Neural cell (in vitro differentiated cells): ENCODE results near the gene PSME3IP1. TPM values are rescaled to one million over a fixed set of nuclear protein-coding genes. Genes with fewer than 3 reads are reported as not detected.
"Not testable (repeated sequence)": the region's sequence is repeated elsewhere in the genome, so short reads cannot be mapped to it uniquely, and the experiment has no call there.

Experiments used
- H2AFZ ChIP-seq: fragments of 200-600, 300-800 bp; sonication (generic), shearing (Covaris generic); 2 replicates; pipeline ENCODE4 v1.6.0; 2014; ENCODE audit warnings: low read depth, mild to moderate bottlenecking, antibody characterized with exemption, low read length, moderate library complexity
- H3F3A ChIP-seq: fragments of 200-600 bp; shearing (Covaris generic); 2 replicates; pipeline ENCODE4 v1.6.1; 2016; ENCODE audit warnings: mild to moderate bottlenecking, moderate library complexity, mixed read lengths, antibody characterized with exemption, low read length; ENCODE audit not compliant: insufficient read depth, poor library complexity, severe bottlenecking
- H3K27ac ChIP-seq: fragments of 200-600, 300-800 bp; sonication (generic), shearing (Covaris generic); 2 replicates; pipeline ENCODE4 v1.5.1; 2014; ENCODE audit warnings: mild to moderate bottlenecking, low read length, moderate library complexity
- H3K27me3 ChIP-seq: fragments of 300-800, 200-600 bp; sonication (generic), shearing (Covaris generic); 2 replicates; pipeline ENCODE4 v1.6.0; 2014; ENCODE audit warnings: mild to moderate bottlenecking, low read depth, low read length, moderate library complexity; ENCODE audit not compliant: insufficient read depth
- H3K36me3 ChIP-seq: fragments of 300-800, 200-600 bp; sonication (generic), shearing (Covaris generic); 2 replicates; pipeline ENCODE4 v1.5.1; 2014; ENCODE audit warnings: mild to moderate bottlenecking, antibody characterized with exemption, low read length, moderate library complexity; ENCODE audit not compliant: insufficient read depth
- H3K4me2 ChIP-seq: fragments of 300-800, 200-600 bp; sonication (generic), shearing (Covaris generic); 2 replicates; pipeline ENCODE4 v1.6.0; 2014; ENCODE audit warnings: mild to moderate bottlenecking, low read length
- H3K4me3 ChIP-seq: fragments of 300-800, 200-600 bp; sonication (generic), shearing (Covaris generic); 2 replicates; pipeline ENCODE4 v1.5.1; 2014; ENCODE audit warnings: mild to moderate bottlenecking, low read length, moderate library complexity
- H3K79me2 ChIP-seq: fragments of 200-600 bp; shearing (Covaris generic); replicated peaks from 2 replicates; pipeline ENCODE4 v1.6.0; 2014; ENCODE audit warnings: mild to moderate bottlenecking, low read length, moderate library complexity; ENCODE audit not compliant: insufficient read depth
- H3K9ac ChIP-seq: fragments of 300-800, 200-600 bp; sonication (generic), shearing (Covaris generic); 2 replicates; pipeline ENCODE4 v1.6.1; 2016; ENCODE audit warnings: mild to moderate bottlenecking, low read length, mixed read lengths
- H3K9me2 ChIP-seq: fragments of 200-600 bp; shearing (Covaris generic); 2 replicates; pipeline ENCODE4 v1.6.1; 2016; ENCODE audit warnings: mild to moderate bottlenecking, low read length, mixed read lengths; ENCODE audit not compliant: insufficient read depth
- H3K9me3 ChIP-seq: fragments of 200-600, 300-800 bp; sonication (generic), shearing (Covaris generic); 2 replicates; pipeline ENCODE4 v1.6.1; 2016; ENCODE audit warnings: mild to moderate bottlenecking, mixed run types, low read length, moderate library complexity, mixed read lengths
- H4K20me1 ChIP-seq: fragments of 200-600 bp; shearing (Covaris generic); 2 replicates; pipeline ENCODE4 v1.6.1; 2016; ENCODE audit warnings: mild to moderate bottlenecking, mixed run types; ENCODE audit not compliant: insufficient read depth
- CTCF ChIP-seq: fragments of 450-650 bp; IDR thresholded peaks from 2 replicates; pipeline ENCODE4 v1.5.1; 2014; ENCODE audit warnings: antibody characterized with exemption, mild to moderate bottlenecking, moderate library complexity; ENCODE audit not compliant: poor library complexity, severe bottlenecking
- EP300 ChIP-seq: fragments of 450-650 bp; conservative IDR thresholded peaks from 2 replicates; pipeline ENCODE4 v1.6.1; 2014; ENCODE audit warnings: antibody characterized with exemption, mild to moderate bottlenecking, moderate library complexity; ENCODE audit not compliant: poor library complexity, severe bottlenecking
- EZH2 ChIP-seq: fragments of 200-600, 300-800 bp; shearing (Covaris generic), sonication (generic); IDR thresholded peaks from 2 replicates; pipeline ENCODE4 v1.6.1; 2014; ENCODE audit warnings: antibody characterized with exemption, low read length, borderline replicate concordance, mild to moderate bottlenecking; ENCODE audit not compliant: insufficient read depth, poor library complexity, severe bottlenecking
- MXI1 ChIP-seq: fragments of 450-650 bp; conservative IDR thresholded peaks from 2 replicates; pipeline ENCODE4 v1.6.1; 2014; ENCODE audit warnings: antibody characterized with exemption, mild to moderate bottlenecking; ENCODE audit not compliant: poor library complexity, severe bottlenecking
- POLR2AphosphoS5 ChIP-seq: IDR thresholded peaks from 2 replicates; pipeline ENCODE4 v1.6.1; 2012
- RAD21 ChIP-seq: fragments of 450-650 bp; conservative IDR thresholded peaks from 2 replicates; pipeline ENCODE4 v1.6.1; 2014; ENCODE audit warnings: antibody characterized with exemption, mild to moderate bottlenecking, moderate library complexity
- SMC3 ChIP-seq: fragments of 450-650 bp; conservative IDR thresholded peaks from 2 replicates; pipeline ENCODE4 v1.6.1; 2014; ENCODE audit warnings: antibody characterized with exemption, mild to moderate bottlenecking, moderate library complexity; ENCODE audit not compliant: poor library complexity
- TAF1 ChIP-seq: IDR thresholded peaks from 2 replicates; pipeline ENCODE4 v1.6.1; 2012; ENCODE audit warnings: low read depth
- polyA plus RNA-seq: library from polyadenylated mRNA; depleted of rRNA; stranded (reverse); fragments of >200 nt; gene quantifications from 2 replicates; pipeline ENCODE4 v1.2.3, GENCODE V29; 2014
- TF ChIP-seq, protein P1 (sequence below): IDR thresholded peaks from 2 replicates; pipeline ENCODE4 v1.6.1; 2012; ENCODE audit warnings: borderline replicate concordance

The PSME3IP1 gene
- polyA plus RNA-seq, 1 donor from 2014 or later, result 167 TPM

- H3K27me3 ChIP-seq, result no peaks in the 10 kb centered on the region
- no peak overlapping the region for H2AFZ ChIP-seq
- H3F3A ChIP-seq, result no peaks in the 10 kb centered on the region
- no peak overlapping the region for H3K4me2 ChIP-seq
- peaks cover 21% of the 10 kb centered on the region for H3K79me2 ChIP-seq
- peaks cover 14% of the 10 kb centered on the region for H3K36me3 ChIP-seq
- H3K9ac ChIP-seq, result no peak overlapping the region
- H3K9me2 ChIP-seq, result no peaks in the 10 kb centered on the region
- no peak for TF ChIP-seq EP300
- no peak for TF ChIP-seq RAD21
- no peak for TF ChIP-seq SMC3
- no peak for TF ChIP-seq CTCF
- TF ChIP-seq, protein P1, sequence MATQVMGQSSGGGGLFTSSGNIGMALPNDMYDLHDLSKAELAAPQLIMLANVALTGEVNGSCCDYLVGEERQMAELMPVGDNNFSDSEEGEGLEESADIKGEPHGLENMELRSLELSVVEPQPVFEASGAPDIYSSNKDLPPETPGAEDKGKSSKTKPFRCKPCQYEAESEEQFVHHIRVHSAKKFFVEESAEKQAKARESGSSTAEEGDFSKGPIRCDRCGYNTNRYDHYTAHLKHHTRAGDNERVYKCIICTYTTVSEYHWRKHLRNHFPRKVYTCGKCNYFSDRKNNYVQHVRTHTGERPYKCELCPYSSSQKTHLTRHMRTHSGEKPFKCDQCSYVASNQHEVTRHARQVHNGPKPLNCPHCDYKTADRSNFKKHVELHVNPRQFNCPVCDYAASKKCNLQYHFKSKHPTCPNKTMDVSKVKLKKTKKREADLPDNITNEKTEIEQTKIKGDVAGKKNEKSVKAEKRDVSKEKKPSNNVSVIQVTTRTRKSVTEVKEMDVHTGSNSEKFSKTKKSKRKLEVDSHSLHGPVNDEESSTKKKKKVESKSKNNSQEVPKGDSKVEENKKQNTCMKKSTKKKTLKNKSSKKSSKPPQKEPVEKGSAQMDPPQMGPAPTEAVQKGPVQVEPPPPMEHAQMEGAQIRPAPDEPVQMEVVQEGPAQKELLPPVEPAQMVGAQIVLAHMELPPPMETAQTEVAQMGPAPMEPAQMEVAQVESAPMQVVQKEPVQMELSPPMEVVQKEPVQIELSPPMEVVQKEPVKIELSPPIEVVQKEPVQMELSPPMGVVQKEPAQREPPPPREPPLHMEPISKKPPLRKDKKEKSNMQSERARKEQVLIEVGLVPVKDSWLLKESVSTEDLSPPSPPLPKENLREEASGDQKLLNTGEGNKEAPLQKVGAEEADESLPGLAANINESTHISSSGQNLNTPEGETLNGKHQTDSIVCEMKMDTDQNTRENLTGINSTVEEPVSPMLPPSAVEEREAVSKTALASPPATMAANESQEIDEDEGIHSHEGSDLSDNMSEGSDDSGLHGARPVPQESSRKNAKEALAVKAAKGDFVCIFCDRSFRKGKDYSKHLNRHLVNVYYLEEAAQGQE, result no peak
- TF ChIP-seq POLR2AphosphoS5, result no peak
- no peak for TF ChIP-seq TAF1
- no peak for TF ChIP-seq MXI1
- no peak for TF ChIP-seq EZH2
- no peaks in the 10 kb centered on the region for H3K9me3 ChIP-seq
- H4K20me1 ChIP-seq, result no peaks in the 10 kb centered on the region
- no peak overlapping the region for H3K27ac ChIP-seq
- H3K4me3 ChIP-seq, result no peak overlapping the region
Measured at GRCh38 chr16:57203451-57203850, 17.6 kb upstream of the PSME3IP1 start.

GRCh38 chr16:57202095-57202886 is 16.5 kb upstream of the PSME3IP1 start:
- H3K27me3 ChIP-seq, result no peaks in the 10 kb centered on the region
- no peak overlapping the region for H3K4me3 ChIP-seq
- TF ChIP-seq EP300 (no peak), TAF1 (no peak), SMC3 (no peak), EZH2 (no peak), CTCF (no peak), RAD21 (no peak), POLR2AphosphoS5 (no peak), MXI1 (no peak)
- TF ChIP-seq, protein P1, result no peak
- peaks cover 31% of the 10 kb centered on the region for H3K79me2 ChIP-seq
- H3K9me2 ChIP-seq, result no peaks in the 10 kb centered on the region
- H3K27ac ChIP-seq, result no peak overlapping the region
- H4K20me1 ChIP-seq, result no peaks in the 10 kb centered on the region
- peaks cover 11% of the 10 kb centered on the region for H3K36me3 ChIP-seq
- H3K9me3 ChIP-seq, result no peaks in the 10 kb centered on the region
- H3K9ac ChIP-seq, result no peak overlapping the region
- no peak overlapping the region for H3K4me2 ChIP-seq
- H3F3A ChIP-seq, result no peaks in the 10 kb centered on the region
- H2AFZ ChIP-seq, result no peak overlapping the region

DNA sequence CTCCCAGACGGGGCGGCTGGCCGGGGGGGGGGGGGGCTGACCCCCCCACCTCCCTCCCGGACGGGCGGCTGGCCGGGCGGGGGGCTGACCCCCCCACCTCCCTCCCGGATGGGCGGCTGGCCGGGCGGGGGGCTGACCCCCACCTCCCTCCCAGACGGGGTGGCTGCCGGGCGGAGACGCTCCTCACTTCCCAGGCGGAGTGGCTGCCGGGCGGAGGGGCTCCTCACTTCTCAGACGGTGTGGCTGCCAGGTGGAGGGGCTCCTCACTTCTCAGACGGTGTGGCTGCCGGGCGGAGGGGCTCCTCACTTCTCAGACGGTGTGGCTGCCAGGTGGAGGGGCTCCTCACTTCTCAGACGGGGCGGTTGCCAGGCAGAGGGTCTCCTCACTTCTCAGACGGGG is 15.1 kb upstream of the PSME3IP1 start:
- not testable (repeated sequence) for H3K4me2 ChIP-seq, H3K27me3 ChIP-seq, H2AFZ ChIP-seq, H3K27ac ChIP-seq, H4K20me1 ChIP-seq, H3K9ac ChIP-seq, H3K9me2 ChIP-seq, H3K9me3 ChIP-seq, H3K4me3 ChIP-seq, H3F3A ChIP-seq
- peaks cover 41% of the 10 kb centered on the region for H3K79me2 ChIP-seq
- H3K36me3 ChIP-seq, result peaks cover 11% of the 10 kb centered on the region
